ENCODE measurements around the gene SAC3D1. TPM values are rescaled to one million over a fixed set of nuclear protein-coding genes. Genes with fewer than 3 reads are reported as not detected.
"Not testable (repeated sequence)": the region's sequence is repeated elsewhere in the genome, so short reads cannot be mapped to it uniquely, and the experiment has no call there.

SAC3D1 gene
- total and polyA plus RNA-seq, 2 donors: 3.0 to 14.7 TPM

DNA sequence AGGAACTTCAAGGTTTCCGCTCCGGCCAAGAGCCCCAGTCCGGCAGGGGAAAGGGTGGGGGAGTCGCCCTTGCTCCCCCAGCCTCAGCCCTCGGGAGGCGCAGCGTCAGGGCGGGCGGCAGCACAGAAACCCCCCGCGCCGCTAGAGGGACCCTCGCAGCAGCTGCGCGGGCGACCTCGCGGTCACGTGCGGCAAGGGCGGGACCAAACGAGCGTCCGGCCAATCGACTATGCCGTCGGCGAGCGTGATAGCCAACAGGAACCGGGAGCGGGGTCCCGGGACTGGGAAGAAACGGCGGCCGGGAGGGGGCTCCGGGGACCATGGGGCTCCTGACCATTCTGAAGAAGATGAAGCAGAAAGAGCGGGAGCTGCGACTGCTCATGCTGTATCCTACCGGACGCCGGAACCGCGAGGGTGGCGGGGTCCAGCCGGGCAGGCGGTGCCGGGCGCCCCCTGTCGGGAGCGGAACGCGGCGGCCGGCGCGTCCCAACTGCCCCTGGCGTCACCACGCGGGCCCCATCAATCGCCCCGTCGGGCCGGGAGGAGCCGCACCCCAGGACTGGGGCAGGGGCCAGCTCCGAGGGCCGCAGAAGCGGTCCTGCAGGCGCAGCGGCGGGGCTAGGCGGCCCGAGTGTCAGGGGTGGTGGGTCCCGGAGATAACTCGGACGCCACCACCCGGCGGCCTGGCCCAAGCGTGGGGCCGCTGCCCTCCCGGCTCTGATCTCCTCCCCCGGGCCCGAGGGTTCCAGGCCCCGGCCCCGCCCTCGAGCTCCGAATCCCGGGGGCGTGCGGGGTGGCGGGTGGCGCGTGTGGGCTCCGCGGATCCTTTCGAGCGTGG, 26.9 kb upstream of the SAC3D1 start, which contains the start of gene ARL2:
ARL2 (plus strand) TSS at position 273 of the 838 bp plus-strand sequence; CDS start at position 321, 48 bp downstream.
- DNase-seq (ENCODE audit: extremely low spot score): peak; percentile 75
- peak within 1 kb of the TSS; percentile 79 for H3K4me3 ChIP-seq (ENCODE audit: low read depth, low read length)
- H3K27ac ChIP-seq (ENCODE audit: low read depth): peak within 1 kb of the TSS; percentile 93
- no peaks in the 10 kb centered on the region for H3K4me1 ChIP-seq (ENCODE audit: insufficient read depth)
- under 1% methylated on average over 96 of the region's 96 CpGs for WGBS
- H3K36me3 ChIP-seq (ENCODE audit: insufficient read depth): no peaks in the 10 kb centered on the region

DNA sequence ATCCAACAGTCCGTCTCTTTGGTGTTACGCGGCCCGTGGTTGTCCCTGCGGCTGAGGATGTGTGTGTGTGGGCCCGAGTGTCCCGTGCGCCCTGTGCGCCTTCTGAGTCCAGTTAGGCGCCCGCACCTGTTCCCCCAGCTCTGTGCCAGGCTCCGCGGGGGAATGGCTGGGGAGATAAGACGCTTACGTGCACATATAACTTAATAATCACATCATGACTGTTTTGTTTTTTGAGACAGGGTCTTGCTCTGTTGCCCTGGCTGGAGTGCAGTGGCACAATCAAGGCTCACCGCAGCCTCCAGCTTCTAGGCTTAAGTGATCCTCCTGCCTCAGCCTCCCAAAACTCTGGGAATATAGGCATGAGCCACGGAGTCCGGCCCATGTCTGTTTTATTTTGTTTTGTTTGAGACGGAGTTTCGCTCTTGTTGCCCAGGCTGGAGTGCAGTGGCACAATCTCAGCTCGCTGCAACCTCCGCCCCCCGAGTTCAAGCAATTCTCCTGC, 26.2 kb upstream of the SAC3D1 start:
- no peaks in the 10 kb centered on the region for H3K36me3 ChIP-seq (ENCODE audit: insufficient read depth)
- H3K4me1 ChIP-seq (ENCODE audit: insufficient read depth): no peaks in the 10 kb centered on the region
- peak overlapping the region; percentile 93 for H3K27ac ChIP-seq (ENCODE audit: low read depth)
- H3K4me3 ChIP-seq (ENCODE audit: low read depth, low read length): peak overlapping the region; percentile 79
- DNase-seq (ENCODE audit: extremely low spot score): no peak
- WGBS: 30% methylated on average over 23 of the region's 23 CpGs

DNA sequence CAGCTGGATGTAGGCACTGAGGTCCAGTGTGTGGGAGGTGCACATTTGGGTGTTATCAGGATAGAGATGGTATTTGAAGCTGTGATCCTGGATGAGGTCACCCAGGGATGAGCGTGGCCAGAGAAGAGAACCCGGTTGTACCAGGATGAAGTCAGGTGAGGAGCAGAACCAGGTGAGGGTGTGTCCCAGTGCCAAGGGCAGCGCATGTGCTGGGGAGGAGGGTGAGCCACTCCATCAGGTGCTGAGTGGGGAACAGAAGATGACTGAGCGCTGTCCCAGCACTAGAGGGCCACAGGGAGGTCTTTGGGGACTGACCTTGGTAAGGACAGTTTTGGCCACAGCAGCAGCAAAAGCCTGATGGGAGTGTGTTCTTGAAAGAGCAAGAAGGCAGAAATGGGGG, 24.3 kb upstream of the SAC3D1 start:
- DNase-seq (ENCODE audit: extremely low spot score): no peak
- 92% methylated on average over 4 of the region's 4 CpGs for WGBS
- peaks cover 1% of the 10 kb centered on the region for H3K36me3 ChIP-seq (ENCODE audit: insufficient read depth)
- no peaks in the 10 kb centered on the region for H3K4me1 ChIP-seq (ENCODE audit: insufficient read depth)
- no peak overlapping the region for H3K4me3 ChIP-seq (ENCODE audit: low read depth, low read length)
- no peak overlapping the region for H3K27ac ChIP-seq (ENCODE audit: low read depth)

DNA sequence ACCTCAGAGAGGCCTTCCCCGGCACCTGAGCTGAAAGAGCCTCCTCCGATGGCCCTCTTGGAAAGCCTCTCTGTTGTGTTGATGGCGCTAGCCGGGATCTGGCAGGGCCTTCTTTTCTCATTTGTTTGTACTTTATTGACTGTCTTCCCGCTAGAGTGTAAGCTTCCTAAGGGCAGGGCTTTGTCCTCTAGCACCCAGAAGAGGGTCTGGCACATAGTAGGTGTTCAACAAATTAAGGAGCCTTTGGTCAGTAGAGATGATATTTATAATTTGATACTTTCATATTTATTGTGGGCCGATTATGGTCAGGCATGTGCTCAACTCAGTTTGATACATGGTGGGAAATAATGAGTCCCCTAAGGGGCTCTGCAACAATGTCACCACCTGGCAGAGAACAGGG, 23.1 kb upstream of the SAC3D1 start:
- DNase-seq (ENCODE audit: extremely low spot score): no peak
- H3K4me3 ChIP-seq (ENCODE audit: low read depth, low read length): no peak overlapping the region
- peaks cover 3% of the 10 kb centered on the region for H3K36me3 ChIP-seq (ENCODE audit: insufficient read depth)
- no peak overlapping the region for H3K27ac ChIP-seq (ENCODE audit: low read depth)
- 97% methylated on average over 6 of the region's 6 CpGs for WGBS
- H3K4me1 ChIP-seq (ENCODE audit: insufficient read depth): no peaks in the 10 kb centered on the region

DNA sequence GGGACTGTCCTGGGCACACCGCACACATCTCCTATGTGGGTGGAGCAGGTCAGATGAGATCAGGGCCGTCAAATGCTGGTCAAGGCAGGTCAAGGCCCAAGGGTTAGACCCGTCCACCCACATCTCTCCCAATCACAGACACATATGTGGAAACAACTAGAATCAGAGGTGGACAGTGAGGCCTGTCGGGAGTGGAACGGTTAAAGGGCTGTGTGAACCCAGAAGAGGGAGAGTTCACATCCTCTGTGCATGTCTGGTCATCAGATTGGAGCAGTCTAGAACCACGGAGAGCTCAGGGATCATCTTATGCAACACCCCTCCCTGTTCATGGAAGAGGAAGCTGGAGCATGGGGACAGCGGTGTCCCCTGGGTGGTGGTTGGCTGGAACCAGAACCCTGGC, 21.2 kb upstream of the SAC3D1 start:
- 84% methylated on average over 7 of the region's 7 CpGs for WGBS
- H3K4me1 ChIP-seq (ENCODE audit: insufficient read depth): no peaks in the 10 kb centered on the region
- H3K36me3 ChIP-seq (ENCODE audit: insufficient read depth): peaks cover 3% of the 10 kb centered on the region
- H3K27ac ChIP-seq (ENCODE audit: low read depth): no peak overlapping the region
- H3K4me3 ChIP-seq (ENCODE audit: low read depth, low read length): no peak overlapping the region
- DNase-seq (ENCODE audit: extremely low spot score): no peak

DNA sequence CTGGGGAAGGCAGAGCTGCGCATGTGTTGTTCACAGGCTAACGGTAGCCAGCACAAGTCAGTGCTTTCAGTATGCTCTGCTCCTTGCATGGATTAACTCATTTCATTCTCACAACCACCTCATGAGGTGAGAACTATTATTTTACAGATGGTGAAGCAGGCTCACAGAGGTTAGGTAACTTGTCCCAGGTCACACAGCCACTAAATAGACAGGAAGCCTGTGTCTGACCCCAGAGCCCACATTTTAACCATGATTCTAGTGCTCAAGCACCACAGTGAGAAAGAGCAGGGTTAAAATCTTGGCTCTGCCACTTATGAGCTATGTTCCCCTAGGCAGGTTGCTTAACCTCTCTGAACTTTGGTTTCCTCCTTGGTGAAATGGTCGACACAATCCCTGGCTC, 20.0 kb upstream of the SAC3D1 start:
- Histone ChIP-seq H3K27ac (ENCODE audit: low read depth) (no peak overlapping the region), H3K36me3 (ENCODE audit: insufficient read depth) (peaks cover 3% of the 10 kb centered on the region), H3K4me3 (ENCODE audit: low read depth, low read length) (no peak overlapping the region), H3K4me1 (ENCODE audit: insufficient read depth) (no peaks in the 10 kb centered on the region)
- DNase-seq (ENCODE audit: extremely low spot score): no peak
- 83% methylated on average over 3 of the region's 3 CpGs for WGBS

DNA sequence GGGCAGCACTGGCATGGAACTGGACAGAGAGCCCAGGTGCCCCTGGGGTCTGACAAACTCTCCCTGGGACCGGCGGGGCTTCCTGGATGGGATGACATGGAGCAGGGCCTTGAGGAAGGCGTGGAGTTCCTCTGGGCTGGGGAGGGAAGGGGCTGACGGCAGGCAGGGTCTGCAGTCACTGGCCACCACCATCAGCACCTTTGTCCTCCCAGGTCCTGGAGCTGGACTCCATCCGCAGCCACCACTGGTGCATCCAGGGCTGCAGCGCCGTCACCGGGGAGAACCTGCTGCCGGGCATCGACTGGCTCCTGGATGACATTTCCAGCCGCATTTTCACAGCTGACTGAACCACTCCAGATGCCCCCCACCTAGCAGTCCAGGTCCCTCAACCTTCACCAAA, 19.5 kb upstream of the SAC3D1 start:
- Histone ChIP-seq H3K27ac (ENCODE audit: low read depth) (no peak overlapping the region), H3K4me3 (ENCODE audit: low read depth, low read length) (no peak overlapping the region), H3K4me1 (ENCODE audit: insufficient read depth) (no peaks in the 10 kb centered on the region), H3K36me3 (ENCODE audit: insufficient read depth) (peaks cover 3% of the 10 kb centered on the region)
- DNase-seq (ENCODE audit: extremely low spot score): no peak
- WGBS: 93% methylated on average over 11 of the region's 11 CpGs

DNA sequence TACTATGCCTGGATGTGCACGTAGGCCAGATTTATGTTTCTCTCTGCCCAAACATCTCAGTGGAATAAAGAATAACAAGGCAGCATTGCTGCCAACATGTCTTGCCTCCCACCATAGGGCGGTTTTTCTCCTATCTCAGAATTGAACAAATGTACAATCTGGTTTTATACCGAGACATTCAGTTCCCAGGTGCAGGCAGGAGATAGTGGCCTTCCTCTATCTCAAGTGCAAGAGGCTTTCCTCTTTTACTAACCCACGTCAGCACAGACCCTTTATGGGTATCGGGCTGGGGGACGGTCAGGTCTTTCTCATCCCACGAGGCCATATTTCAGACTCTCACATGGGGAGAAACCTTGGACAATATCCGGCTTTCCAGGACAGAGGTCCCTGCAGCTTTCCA, 17.5 kb upstream of the SAC3D1 start:
- DNase-seq (ENCODE audit: extremely low spot score); H3K27ac ChIP-seq (ENCODE audit: low read depth); H3K4me3 ChIP-seq (ENCODE audit: low read depth, low read length); H3K4me1 ChIP-seq (ENCODE audit: insufficient read depth); H3K36me3 ChIP-seq (ENCODE audit: insufficient read depth): not testable (repeated sequence)
- WGBS: 75% methylated on average over 8 of the region's 8 CpGs

DNA sequence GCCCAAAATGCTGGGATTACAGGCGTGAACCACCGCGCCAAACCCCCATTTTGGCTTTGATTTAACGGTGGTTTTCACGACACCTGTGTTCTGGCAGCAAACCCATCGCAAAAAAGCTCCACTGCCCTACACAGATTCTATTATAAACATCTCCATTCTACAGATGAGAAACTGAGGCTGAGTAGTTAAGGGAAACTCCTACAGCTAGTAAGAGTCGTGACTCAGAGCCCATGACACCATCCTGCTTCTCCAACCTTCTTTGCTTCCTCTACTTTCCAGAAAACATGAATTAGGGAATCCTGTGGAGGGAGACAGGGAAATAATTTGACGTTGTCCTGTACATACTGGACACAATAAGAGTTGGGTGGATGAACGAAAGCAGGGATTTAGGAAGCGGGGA, 14.2 kb upstream of the SAC3D1 start:
- no peak overlapping the region for H3K27ac ChIP-seq (ENCODE audit: low read depth)
- H3K4me1 ChIP-seq (ENCODE audit: insufficient read depth): no peaks in the 10 kb centered on the region
- peaks cover under 1% of the 10 kb centered on the region for H3K36me3 ChIP-seq (ENCODE audit: insufficient read depth)
- DNase-seq (ENCODE audit: extremely low spot score): no peak
- WGBS: 52% methylated on average over 10 of the region's 10 CpGs
- no peak overlapping the region for H3K4me3 ChIP-seq (ENCODE audit: low read depth, low read length)

DNA sequence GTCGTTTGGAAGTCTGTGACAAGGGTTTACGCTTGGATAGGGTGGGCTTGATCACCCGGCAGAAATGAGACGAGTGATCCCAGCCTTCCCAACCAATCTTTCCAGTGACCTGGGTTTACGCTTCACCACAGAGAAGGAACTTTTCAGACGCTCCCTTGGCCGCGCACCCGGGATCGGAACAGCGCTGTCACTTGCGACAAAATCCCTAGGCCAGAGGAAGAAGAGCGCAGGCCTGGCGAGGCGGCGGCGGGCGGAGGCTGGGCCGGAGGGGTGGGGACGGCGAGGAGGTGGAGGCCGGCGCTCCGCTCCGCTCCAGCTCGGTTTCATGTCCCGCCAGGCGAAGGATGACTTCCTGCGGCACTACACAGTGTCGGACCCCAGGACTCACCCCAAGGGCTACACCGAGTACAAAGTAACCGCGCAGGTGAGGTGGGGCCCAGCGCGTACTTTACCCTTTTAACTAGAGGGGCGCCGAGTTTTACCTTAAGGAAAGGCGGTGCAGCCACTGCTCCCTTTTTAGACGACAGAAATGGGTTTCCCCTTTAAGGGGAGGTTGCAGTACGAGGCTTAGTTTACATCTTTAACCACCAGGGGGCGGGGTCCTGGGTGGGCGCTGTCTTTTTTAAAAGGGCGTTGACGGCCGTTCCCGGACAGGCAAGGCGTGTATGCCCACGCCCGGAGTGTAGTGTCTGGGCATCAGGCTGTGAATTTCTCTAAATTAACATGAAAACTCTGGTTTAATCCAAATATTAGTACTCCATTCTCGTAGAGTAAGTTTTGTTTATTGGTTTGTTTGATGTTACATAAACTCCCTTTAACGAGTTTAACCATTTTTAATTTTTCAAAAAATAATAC, 13.6 kb upstream of the SAC3D1 start, which contains the start of gene SNX15:
SNX15 (plus strand) TSS at position 227 of the 855 bp plus-strand sequence; CDS start at position 326, 99 bp downstream.
- peak within 1 kb of the TSS; percentile 43 for H3K4me3 ChIP-seq (ENCODE audit: low read depth, low read length)
- H3K36me3 ChIP-seq (ENCODE audit: insufficient read depth): peaks cover 2% of the 10 kb centered on the region
- DNase-seq (ENCODE audit: extremely low spot score): peak; percentile 94
- under 1% methylated on average over 51 of the region's 51 CpGs for WGBS
- peak within 1 kb of the TSS; percentile 89 for H3K27ac ChIP-seq (ENCODE audit: low read depth)
- H3K4me1 ChIP-seq (ENCODE audit: insufficient read depth): no peaks in the 10 kb centered on the region

DNA sequence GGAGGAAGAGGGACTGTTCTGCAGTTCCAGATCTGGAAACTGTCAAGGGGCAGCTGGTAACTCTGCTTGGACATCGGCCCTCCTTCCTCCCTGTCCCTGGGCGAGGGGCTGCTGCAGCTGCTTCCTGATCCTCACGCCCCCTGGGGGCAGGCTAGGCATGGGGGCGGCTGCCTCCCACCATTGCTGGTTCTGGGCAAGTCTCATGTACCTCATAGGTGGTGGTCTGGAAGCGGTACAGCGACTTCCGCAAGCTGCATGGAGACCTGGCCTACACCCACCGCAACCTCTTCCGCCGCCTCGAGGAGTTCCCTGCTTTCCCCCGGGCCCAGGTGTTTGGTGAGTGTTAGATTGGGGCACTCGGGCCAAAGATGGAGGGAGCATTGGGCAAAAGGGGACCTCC, 8.8 kb upstream of the SAC3D1 start:
- Histone ChIP-seq H3K4me3 (ENCODE audit: low read depth, low read length) (no peak overlapping the region), H3K36me3 (ENCODE audit: insufficient read depth) (peaks cover 8% of the 10 kb centered on the region), H3K27ac (ENCODE audit: low read depth) (no peak overlapping the region), H3K4me1 (ENCODE audit: insufficient read depth) (no peaks in the 10 kb centered on the region)
- DNase-seq (ENCODE audit: extremely low spot score): no peak
- WGBS: 82% methylated on average over 13 of the region's 13 CpGs

DNA sequence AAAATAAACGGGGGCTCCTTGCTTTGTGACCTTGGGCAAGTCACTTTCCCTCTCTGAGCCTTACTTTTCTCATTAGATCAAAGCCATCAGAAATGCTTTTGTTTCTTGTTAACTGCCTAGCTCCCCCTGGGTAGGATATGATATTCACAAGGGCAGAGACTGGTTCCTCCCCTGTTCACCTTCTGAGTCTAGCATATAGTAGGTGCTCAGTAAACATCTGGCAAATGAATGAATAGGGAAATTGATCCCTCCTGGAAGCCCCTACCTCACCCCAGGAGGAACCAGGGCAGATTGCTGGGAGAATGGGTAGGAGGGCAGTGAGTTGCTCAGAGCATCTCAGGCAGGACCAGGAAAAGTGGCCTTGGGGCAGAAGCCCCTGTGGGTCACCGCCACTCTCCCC, 6.6 kb upstream of the SAC3D1 start:
- no peak overlapping the region for H3K4me3 ChIP-seq (ENCODE audit: low read depth, low read length)
- H3K4me1 ChIP-seq (ENCODE audit: insufficient read depth): no peaks in the 10 kb centered on the region
- no peak overlapping the region for H3K27ac ChIP-seq (ENCODE audit: low read depth)
- no peak for DNase-seq (ENCODE audit: extremely low spot score)
- 94% methylated on average over 2 of the region's 2 CpGs for WGBS
- H3K36me3 ChIP-seq (ENCODE audit: insufficient read depth): peaks cover 8% of the 10 kb centered on the region

DNA sequence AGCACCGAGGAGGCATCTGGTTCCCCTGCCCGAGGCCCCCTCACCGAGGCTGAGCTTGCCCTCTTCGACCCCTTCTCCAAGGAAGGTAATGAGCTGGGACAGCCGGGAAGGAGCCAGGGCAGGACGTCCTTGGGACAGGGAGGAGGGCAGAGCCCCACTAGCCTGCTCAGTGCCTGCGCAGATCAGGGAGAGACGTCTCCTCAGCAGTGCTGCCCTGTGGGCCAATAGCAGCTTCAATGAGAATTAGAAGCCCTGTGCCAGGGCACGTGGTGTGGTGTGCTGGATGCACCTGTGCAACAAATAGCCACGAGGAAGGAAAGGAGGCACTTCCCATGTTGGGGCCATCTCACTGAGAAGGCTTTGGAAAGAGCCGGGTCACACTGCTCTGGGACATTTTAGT, 5.4 kb upstream of the SAC3D1 start:
- H3K4me3 ChIP-seq (ENCODE audit: low read depth, low read length): no peak overlapping the region
- H3K36me3 ChIP-seq (ENCODE audit: insufficient read depth): peaks cover 8% of the 10 kb centered on the region
- no peak overlapping the region for H3K27ac ChIP-seq (ENCODE audit: low read depth)
- H3K4me1 ChIP-seq (ENCODE audit: insufficient read depth): no peaks in the 10 kb centered on the region
- no peak for DNase-seq (ENCODE audit: extremely low spot score)
- 72% methylated on average over 11 of the region's 11 CpGs for WGBS

Data from urinary bladder (tissue), 4 donors.